Measurements from ENCODE around the gene TOP2A. TPM values are rescaled to one million over a fixed set of nuclear protein-coding genes. Genes with fewer than 3 reads are reported as not detected.

Gene TOP2A
- 65.1 and 280 TPM in 2 replicates for total RNA-seq (2011; cell fraction: chromatin; rRNA removed; ENCODE audit: low replicate concordance)
- 39.0 and 56.5 TPM in 2 replicates for total RNA-seq (2011; cell fraction: nucleolus; rRNA removed)
- 105 and 126 TPM in 2 replicates for total RNA-seq (2011; cell fraction: nucleoplasm; rRNA removed)
- total RNA-seq (2014; rRNA removed), result 131 and 133 TPM in 2 replicates
- total RNA-seq (2014; rRNA removed; fragmentation: Illumina TruSeq; extraction: Trizol), result 335 and 375 TPM in 2 replicates
- total RNA-seq (2015; rRNA removed; fragmentation: Illumina TruSeq; extraction: Trizol), result 257 and 281 TPM in 2 replicates
- 266 and 282 TPM in 2 replicates for total RNA-seq (2021)
- 150 and 347 TPM in 2 replicates for polyA plus RNA-seq (2011; rRNA removed)
- polyA plus RNA-seq (2011; cell fraction: cytosol; rRNA removed), result 39.7 and 72.0 TPM in 2 replicates
- polyA plus RNA-seq (2011; cell fraction: nucleus; rRNA removed), result 94.7 and 101 TPM in 2 replicates
- polyA plus RNA-seq (2012), result 250 and 293 TPM in 2 replicates
- 204 and 233 TPM in 2 replicates for polyA plus RNA-seq (2014; fragmentation: Illumina TruSeq; extraction: Trizol)
- 100 to 1,000 TPM; 175 to 259 TPM for polyA plus RNA-seq (2014; fragmentation: Nextera tagmentation; extraction: Ambion mirVana)
- 163 and 185 TPM in 2 replicates for polyA plus RNA-seq (2014; rRNA removed)
- 222 and 350 TPM in 2 replicates for polyA minus RNA-seq (2011; rRNA and poly(A)+ RNA removed)
- 60.8 and 128 TPM in 2 replicates for polyA minus RNA-seq (2011; cell fraction: cytosol; rRNA and poly(A)+ RNA removed)
- 61.9 and 96.7 TPM in 2 replicates for polyA minus RNA-seq (2011; cell fraction: nucleus; rRNA and poly(A)+ RNA removed)
- Bru-seq, nascent RNA, result percentile 94 among the genes with signal in this experiment
- percentile 97 among the genes with signal in this experiment for BruChase-seq, experiment 1, labeled RNA remaining after a 2-hour chase
- BruChase-seq, experiment 2, labeled RNA remaining after a 6-hour chase, result percentile 98 among the genes with signal in this experiment
- long read RNA-seq, experiment 1, full-length matches to known transcripts, result 49 of 1,205 reads
- long read RNA-seq, experiment 1, partial matches to known transcripts, result 1,119 of 1,205 reads
- long read RNA-seq, experiment 1, other reads (novel, unspliced or antisense), result 37 of 1,205 reads
- long read RNA-seq, experiment 2, partial matches to known transcripts, result 32 of 118 reads
- long read RNA-seq, experiment 2, other reads (novel, unspliced or antisense), result 85 of 118 reads
- long read RNA-seq, experiment 3, partial matches to known transcripts, result 115 of 131 reads
- long read RNA-seq, experiment 3, other reads (novel, unspliced or antisense), result 15 of 131 reads

GRCh38 chr17:40417609-40418427 lies at the start of gene TOP2A:
Gene TOP2A (minus strand): TSS chr17:40417896. CDS start chr17:40417791, 105 bp downstream.
- 2% methylated on average over 48 of the region's 49 CpGs for WGBS (ENCODE audit: insufficient coverage, low coverage, missing lambda C conversion rate)
- FAIRE-seq, result peak; percentile 100
- peak within 1 kb of the TSS; percentile 88 for H3K4me2 ChIP-seq (ENCODE audit: insufficient read depth, low read length)
- intact Hi-C loops (cut with micrococcal nuclease) (loop anchor here (1.0 kb wide), 2 partner anchors 25 to 60 kb away; partner anchors contain the start of gene IGFBP4), in situ Hi-C loops (cut with MboI) (no loop called here)
- peak within 1 kb of the TSS; percentile 86 for H2AFZ ChIP-seq (ENCODE audit: low read depth, low read length)
- peak within 1 kb of the TSS; percentile 74 for H3K4me3 ChIP-seq
- no peaks in the 10 kb centered on the region for H4K20me1 ChIP-seq (replicated peaks; ENCODE audit: control insufficient read depth, insufficient read depth, low read length)
- no peaks in the 10 kb centered on the region for H3K27me3 ChIP-seq (ENCODE audit: control insufficient read depth in 2 of 2, insufficient read depth in 2 of 2, low read length in 2 of 2)
- peaks cover 37% of the 10 kb centered on the region for H3K36me3 ChIP-seq (ENCODE audit: control insufficient read depth, insufficient read depth, low read length)
- no TSS peak for BruUV-seq (replicated peaks)
- ChIA-PET CTCF (ENCODE audit: low intra/inter-chr PET ratio) (interaction anchor here (0.7 kb wide), 1 partner anchor 16 kb away, joined by 3 read pairs; no protein-coding TSS in a partner anchor), POLR2A (interaction anchor here (0.5 to 3.4 kb wide), 31 partner anchors 8 to 1272 kb away, joined by 3 to 27 read pairs (median 4); partner anchors contain the start of gene IGFBP4)
- peak within 1 kb of the TSS; percentile 96 to 98 for H3K9ac ChIP-seq (ENCODE audit: insufficient read depth in 1 of 2, low read depth in 2 of 2, low read length in 2 of 2)
- H3K27ac ChIP-seq (ENCODE audit: extremely low read depth, low read depth, low read length), result peak within 1 kb of the TSS; percentile 92
- peak; percentile 94 for ATAC-seq
- H3K9me3 ChIP-seq (replicated peaks; ENCODE audit: control insufficient read depth, insufficient read depth, low read depth, low read length), result no peaks in the 10 kb centered on the region
- no peaks in the 10 kb centered on the region for H3K9me1 ChIP-seq (ENCODE audit: control insufficient read depth, insufficient read depth, low read length)
- H3K79me2 ChIP-seq (ENCODE audit: control insufficient read depth, insufficient read depth, low read length), result peaks cover 41% of the 10 kb centered on the region
- peak; percentile 100 for DNase-seq (ENCODE audit: extremely low read depth in 1 of 4, low spot score in 3 of 4)
- H3K4me1 ChIP-seq (replicated peaks in 1 of 2; ENCODE audit: control insufficient read depth in 2 of 2, insufficient read depth in 2 of 2, low read length in 2 of 2), result peaks cover 7 to 15% of the 10 kb centered on the region in 2 experiments
- TF ChIP-seq PHTF2 (CRISPR knock-in tag; IDR thresholded peaks at IDR 0.05), result no peak
- no peak for TF ChIP-seq PHF21A (IDR thresholded peaks at IDR 0.05; ENCODE audit: borderline replicate concordance, low read depth)
- TF ChIP-seq SMC3 (conservative IDR thresholded peaks at IDR 0.05; ENCODE audit: insufficient read depth, low read depth, low read length), result no peak
- TF ChIP-seq JUN (IDR thresholded peaks at IDR 0.05; ENCODE audit: borderline replicate concordance, low read depth, low read length), result no peak
- TF ChIP-seq JUN (CRISPR knock-in tag; IDR thresholded peaks at IDR 0.05; ENCODE audit: borderline replicate concordance), result no peak
- TF ChIP-seq ZNF12 (CRISPR knock-in tag; IDR thresholded peaks at IDR 0.05), result 0 out of 2 replicates have a peak, but pooled peaks have one; percentile 49
- TF ChIP-seq POLR2A (conservative IDR thresholded peaks at IDR 0.05), result peak; percentile 95
- TF ChIP-seq, protein P1, sequence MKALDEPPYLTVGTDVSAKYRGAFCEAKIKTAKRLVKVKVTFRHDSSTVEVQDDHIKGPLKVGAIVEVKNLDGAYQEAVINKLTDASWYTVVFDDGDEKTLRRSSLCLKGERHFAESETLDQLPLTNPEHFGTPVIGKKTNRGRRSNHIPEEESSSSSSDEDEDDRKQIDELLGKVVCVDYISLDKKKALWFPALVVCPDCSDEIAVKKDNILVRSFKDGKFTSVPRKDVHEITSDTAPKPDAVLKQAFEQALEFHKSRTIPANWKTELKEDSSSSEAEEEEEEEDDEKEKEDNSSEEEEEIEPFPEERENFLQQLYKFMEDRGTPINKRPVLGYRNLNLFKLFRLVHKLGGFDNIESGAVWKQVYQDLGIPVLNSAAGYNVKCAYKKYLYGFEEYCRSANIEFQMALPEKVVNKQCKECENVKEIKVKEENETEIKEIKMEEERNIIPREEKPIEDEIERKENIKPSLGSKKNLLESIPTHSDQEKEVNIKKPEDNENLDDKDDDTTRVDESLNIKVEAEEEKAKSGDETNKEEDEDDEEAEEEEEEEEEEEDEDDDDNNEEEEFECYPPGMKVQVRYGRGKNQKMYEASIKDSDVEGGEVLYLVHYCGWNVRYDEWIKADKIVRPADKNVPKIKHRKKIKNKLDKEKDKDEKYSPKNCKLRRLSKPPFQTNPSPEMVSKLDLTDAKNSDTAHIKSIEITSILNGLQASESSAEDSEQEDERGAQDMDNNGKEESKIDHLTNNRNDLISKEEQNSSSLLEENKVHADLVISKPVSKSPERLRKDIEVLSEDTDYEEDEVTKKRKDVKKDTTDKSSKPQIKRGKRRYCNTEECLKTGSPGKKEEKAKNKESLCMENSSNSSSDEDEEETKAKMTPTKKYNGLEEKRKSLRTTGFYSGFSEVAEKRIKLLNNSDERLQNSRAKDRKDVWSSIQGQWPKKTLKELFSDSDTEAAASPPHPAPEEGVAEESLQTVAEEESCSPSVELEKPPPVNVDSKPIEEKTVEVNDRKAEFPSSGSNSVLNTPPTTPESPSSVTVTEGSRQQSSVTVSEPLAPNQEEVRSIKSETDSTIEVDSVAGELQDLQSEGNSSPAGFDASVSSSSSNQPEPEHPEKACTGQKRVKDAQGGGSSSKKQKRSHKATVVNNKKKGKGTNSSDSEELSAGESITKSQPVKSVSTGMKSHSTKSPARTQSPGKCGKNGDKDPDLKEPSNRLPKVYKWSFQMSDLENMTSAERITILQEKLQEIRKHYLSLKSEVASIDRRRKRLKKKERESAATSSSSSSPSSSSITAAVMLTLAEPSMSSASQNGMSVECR (CRISPR knock-in tag; IDR thresholded peaks at IDR 0.05), result no peak; the same call in 1 of the 2 replicates
- no peak for TF ChIP-seq SIRT6 (IDR thresholded peaks at IDR 0.05; ENCODE audit: low read depth, low read length)
- no peak for TF ChIP-seq TCFL5 (CRISPR knock-in tag; conservative IDR thresholded peaks at IDR 0.05)
- no peak for TF ChIP-seq E2F5 (CRISPR knock-in tag; IDR thresholded peaks at IDR 0.05)
